GM19328 (cell line): ENCODE data around the gene MDN1.
"Not testable (repeated sequence)": the region's sequence is repeated elsewhere in the genome, so short reads cannot be mapped to it uniquely, and the experiment has no call there.

Source experiments
- ATAC-seq: cut with Tn5 transposase; IDR thresholded peaks from one replicate; pipeline ENCODE4 v1.9.1; 2021; ENCODE audit warnings: mild to moderate bottlenecking, moderate library complexity; ENCODE audit not compliant: unreplicated experiment

MDN1 gene

GRCh38 chr6:89660981-89661380, 158.6 kb downstream of the MDN1 start:
- ATAC-seq: no peak

DNA sequence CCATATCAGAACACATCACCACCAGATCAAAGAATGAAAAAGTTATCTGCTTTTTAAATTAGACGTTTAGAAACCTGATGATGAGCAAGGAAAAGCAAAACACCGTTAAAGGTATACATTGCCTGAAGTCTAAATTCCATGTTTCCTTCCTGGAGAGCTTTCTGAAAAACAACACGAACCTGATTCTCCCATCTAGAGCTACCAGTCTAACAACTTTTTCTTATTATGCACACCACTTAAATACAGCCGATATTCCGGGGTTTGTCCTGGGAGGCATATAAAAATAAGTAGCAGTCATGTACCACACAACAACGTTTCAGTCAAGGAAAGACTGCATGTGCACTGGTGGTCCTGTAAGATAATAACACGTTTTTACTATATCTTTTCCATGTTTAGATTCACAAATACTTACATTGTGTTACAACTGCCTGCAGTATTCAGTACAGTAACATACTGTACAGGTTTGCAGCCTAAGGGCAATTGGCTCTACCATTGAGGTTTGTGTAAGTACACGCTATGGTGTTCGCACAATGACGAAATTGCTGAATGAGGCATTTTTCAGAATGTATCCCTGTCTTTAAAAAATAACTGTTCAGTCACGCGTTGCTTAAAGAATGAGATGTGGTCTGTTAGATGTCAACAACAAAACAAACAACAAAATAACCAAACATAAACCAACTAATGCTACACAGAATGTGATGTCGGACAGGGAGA, 162.0 kb downstream of the MDN1 start:
- no peak for ATAC-seq

GRCh38 chr6:89655122-89655521, 164.5 kb downstream of the MDN1 start:
- ATAC-seq: no peak

GRCh38 chr6:89650579-89650978, 169.0 kb downstream of the MDN1 start:
- ATAC-seq: no peak

DNA sequence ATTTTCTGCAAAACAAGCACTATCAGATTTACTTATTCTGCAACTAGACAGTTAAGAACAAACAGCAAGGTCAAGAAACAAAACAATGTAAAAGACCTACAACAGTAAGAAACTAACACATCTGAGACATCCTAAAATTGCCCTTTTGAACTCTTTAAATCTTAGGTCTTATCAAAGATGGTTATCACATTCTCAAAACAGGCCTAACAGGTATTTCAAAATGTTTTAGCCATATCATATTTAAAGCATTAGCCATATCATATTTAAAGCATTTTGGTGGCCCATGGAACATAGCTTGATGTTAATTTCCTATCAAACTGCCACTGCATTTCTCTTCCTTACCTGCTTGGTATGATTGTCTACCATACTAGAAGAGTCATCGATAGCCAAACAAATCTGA, 169.9 kb downstream of the MDN1 start:
- ATAC-seq: no peak

DNA sequence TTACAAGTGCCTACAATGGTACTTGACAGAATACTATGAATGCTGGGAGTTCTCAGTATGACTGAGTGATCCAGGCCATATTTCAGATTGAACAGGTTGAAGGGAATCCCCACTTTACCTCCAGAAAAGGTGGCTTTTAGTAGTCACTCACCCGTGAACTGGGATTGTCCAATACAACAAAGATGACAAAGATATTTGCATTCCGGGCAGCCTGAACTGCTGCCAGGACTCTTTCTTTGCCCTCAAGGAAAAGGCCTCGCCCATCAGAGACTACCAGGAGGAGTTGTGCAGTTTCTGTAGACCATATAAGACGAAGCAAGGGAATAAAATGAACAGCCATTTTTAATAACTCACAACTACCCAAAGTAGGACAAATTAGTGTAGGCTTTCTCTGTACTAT, 174.7 kb downstream of the MDN1 start:
- ATAC-seq: no peak

DNA sequence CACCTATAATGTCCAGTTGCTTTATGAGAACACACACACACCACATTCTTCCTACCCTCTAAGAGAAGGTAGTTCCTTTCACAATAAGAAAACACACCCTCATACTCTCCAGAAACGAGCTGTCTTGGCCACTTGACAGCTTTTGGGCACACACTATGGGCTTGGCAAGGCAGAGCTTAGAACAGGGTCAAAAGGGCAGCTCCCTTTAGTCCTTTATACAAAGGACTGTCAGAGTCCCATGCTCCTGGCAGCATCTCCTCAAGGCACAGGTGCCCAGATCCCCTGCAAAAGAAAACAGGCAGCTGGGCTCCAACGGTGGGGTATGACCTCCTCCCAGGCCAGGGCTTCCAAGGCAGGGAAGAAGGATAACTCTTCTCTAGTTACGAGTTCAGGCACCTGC, 176.2 kb downstream of the MDN1 start:
- ATAC-seq: no peak

GRCh38 chr6:89642956-89643355, 176.6 kb downstream of the MDN1 start:
- ATAC-seq: no peak

GRCh38 chr6:89641581-89641980, 178.0 kb downstream of the MDN1 start:
- not testable (repeated sequence) for ATAC-seq

DNA sequence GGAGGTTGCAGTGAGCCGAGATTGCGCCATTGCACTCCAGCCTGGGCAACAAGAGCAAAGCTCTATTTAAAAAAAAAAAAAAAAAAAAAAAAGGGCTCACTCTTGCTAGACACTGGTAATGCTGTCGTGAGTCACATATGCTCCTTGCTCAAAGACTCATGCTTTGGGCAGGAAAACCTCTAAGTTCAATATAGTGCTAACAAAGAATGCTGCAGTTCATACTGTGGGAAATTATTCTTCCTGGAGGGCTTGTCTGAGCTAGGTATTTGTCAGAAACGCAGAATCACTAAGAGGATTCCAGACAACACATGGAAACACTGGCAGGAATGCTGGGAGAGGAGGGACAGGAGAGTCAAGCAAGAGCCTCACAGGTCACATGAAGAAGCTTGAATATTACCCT, 178.8 kb downstream of the MDN1 start:
- no peak for ATAC-seq

DNA sequence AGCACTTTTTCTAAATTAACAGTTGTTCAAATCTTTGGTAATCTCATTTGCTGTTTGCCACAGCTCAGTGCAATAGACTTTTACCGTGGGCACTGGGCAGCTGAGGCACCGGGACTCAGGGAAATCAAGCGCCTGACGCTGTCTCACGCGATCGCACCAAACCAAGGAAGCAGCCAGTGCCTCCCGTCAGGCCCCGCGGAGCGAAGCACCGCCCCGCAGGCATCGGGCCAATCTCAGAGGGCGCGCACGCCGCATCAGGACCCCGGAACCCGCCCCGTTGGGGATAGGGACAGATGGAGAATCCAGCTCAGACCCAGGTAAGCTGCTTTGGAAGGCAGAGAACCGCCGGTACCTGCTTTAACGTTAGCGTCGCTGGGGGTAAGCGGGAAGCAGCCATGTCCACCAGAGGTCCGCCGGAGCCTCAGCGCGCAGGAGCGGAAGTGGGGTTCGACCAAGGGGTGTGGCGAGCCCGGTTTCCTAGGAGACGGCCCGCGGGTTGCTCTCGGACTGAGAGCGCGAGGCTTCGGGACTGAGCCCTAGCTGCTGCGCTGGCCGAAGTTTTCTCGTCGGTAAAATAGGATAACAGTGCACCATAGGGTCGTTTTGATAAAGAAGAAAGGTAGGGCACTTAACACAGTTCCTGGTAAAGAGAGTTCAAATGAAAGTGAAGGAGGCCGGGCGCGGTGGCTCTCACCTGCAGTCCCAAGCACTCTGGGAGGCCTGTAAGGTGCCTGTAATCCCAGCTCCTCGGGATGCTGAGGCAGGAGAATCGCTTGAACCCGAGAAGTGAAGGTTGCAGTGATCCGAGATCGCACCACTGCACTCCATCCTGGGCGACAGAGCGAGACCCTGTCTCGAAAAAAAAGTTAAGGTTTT, 181.0 kb downstream of the MDN1 start, which contains the start of gene LYRM2:
LYRM2 (minus strand) TSS at position 428 of the 876 bp plus-strand sequence; CDS start at position 397, 31 bp downstream.
- peak; percentile 99 for ATAC-seq

- ATAC-seq: no peak
These were observed 181.7 kb downstream of the MDN1 start for GRCh38 chr6:89637960-89638319.

DNA sequence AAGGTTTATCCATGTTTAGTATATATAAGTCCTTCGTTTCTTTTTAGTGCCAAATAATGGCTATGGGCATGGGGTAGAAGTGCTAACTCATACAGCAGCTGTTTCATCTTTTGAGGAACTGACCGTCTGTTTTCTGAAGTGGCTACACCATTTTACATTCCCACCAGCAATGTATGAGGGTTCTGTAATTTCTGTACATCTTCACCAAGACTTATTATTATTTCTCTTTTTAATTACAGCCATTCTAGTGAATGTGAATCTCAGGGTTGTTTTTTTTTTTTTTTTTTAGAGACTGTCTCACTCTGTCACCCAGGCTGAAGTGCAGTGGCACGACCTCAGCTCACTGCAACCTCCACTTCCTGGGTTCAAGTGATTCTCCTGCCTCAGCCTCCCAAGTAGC, 183.2 kb downstream of the MDN1 start:
- not testable (repeated sequence) for ATAC-seq

GRCh38 chr6:89630488-89630887, 189.1 kb downstream of the MDN1 start:
- no peak for ATAC-seq

- ATAC-seq: no peak
These were observed 195.8 kb downstream of the MDN1 start for GRCh38 chr6:89623749-89624148.

DNA sequence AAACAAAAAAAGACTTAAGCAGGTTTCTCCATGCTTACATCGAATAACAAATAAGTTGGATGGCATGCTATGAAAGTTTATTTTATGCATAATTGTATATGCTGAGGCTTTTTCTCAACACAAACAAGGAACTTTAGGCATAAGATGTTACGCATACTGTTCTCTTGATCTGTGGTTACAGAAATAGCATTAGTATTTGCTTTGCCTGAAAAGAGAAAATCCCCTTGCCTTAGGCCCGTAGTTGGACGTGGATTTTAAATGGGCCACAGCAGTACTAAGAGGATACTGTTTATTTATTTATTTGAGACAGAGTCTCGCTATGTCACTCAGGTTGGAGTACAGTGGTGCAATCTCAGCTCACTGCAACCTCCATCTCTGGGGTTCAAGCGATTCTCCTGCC, 200.0 kb downstream of the MDN1 start:
- ATAC-seq: no peak

DNA sequence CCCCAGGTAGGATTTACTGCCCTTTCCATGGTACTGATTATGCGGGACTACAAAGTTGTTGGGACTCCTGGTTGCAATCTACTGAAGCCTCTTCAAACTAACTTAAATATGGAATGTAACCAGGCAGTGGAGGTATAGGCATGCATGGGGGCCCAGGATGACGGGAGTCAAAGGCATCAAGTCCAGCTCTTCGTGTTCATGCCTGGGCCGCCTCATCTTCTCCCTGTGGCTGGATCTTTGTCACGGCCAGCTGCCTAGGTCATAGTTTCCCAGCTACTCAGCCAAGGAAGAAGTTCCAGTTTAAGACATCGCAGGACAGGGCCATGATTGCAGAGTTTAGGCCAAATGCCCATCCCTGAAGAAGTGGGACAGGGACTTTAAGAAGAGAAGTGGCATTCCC, 201.6 kb downstream of the MDN1 start:
- ATAC-seq: no peak

- no peak for ATAC-seq
These were observed 203.1 kb downstream of the MDN1 start for GRCh38 chr6:89616531-89616930.

DNA sequence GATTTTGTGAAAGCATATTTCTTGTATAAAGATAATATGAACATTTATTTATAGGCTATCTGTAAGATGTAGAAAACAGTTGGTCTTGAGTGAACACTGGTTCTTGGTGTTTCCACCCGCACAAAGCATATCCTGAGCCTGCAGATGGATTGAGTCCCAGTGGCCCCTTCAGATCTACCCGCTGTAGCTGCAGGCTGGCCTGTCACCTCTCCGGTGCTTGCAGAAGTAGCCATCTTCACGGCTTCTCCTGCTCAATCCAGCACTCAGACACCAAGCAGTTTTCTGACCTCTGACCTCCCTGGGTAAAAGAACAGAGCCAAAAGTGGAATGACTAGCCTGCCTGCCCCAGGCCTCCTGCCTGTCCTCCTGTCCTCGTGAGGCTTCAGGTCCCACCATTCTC, 203.7 kb downstream of the MDN1 start:
- ATAC-seq: no peak

GRCh38 chr6:89613790-89614189, 205.8 kb downstream of the MDN1 start:
- ATAC-seq: no peak

DNA sequence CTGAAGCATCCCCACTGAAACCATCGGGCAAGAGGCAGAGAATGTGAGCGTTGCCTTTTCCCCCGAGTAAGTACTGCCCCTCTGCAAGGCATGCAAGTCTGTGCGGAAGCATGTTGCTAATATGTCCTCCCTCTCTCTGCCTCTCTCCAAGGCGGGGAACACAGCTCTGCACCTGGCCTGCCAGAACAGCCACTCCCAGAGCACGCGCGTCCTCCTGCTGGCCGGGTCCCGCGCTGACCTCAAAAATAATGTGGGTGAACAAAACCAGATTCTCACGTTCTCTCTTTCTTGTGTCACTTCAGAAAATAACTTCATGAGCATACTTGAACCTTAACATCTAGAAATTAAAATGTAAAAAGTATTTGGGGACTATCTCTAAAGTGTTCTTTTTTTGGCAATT, 207.5 kb downstream of the MDN1 start:
- ATAC-seq: no peak

DNA sequence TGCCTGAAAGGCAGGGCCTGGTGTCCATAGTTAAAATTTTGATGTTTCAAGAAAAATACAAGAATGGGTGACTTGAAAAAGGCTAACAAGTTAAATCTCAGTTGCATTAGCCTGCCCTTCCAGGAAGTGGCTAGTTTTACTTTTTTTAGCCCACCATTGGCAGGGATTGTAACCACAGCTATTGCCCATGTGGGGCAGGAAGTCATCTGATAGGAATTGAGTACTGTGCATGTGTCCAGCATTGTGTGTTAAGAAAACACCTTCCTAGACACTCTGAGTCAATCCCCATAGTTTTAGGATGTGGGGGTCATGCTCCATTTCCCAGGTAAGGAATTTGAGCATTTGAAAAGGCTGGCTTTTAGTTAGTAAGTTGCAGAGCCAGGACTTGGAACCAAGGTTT, 207.9 kb downstream of the MDN1 start:
- no peak for ATAC-seq
